Measurements from ENCODE around the gene GPR135. TPM values are rescaled to one million over a fixed set of nuclear protein-coding genes. Genes with fewer than 3 reads are reported as not detected.

Gene GPR135, protein sequence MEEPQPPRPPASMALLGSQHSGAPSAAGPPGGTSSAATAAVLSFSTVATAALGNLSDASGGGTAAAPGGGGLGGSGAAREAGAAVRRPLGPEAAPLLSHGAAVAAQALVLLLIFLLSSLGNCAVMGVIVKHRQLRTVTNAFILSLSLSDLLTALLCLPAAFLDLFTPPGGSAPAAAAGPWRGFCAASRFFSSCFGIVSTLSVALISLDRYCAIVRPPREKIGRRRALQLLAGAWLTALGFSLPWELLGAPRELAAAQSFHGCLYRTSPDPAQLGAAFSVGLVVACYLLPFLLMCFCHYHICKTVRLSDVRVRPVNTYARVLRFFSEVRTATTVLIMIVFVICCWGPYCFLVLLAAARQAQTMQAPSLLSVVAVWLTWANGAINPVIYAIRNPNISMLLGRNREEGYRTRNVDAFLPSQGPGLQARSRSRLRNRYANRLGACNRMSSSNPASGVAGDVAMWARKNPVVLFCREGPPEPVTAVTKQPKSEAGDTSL
- 3.4 TPM for total RNA-seq

DNA sequence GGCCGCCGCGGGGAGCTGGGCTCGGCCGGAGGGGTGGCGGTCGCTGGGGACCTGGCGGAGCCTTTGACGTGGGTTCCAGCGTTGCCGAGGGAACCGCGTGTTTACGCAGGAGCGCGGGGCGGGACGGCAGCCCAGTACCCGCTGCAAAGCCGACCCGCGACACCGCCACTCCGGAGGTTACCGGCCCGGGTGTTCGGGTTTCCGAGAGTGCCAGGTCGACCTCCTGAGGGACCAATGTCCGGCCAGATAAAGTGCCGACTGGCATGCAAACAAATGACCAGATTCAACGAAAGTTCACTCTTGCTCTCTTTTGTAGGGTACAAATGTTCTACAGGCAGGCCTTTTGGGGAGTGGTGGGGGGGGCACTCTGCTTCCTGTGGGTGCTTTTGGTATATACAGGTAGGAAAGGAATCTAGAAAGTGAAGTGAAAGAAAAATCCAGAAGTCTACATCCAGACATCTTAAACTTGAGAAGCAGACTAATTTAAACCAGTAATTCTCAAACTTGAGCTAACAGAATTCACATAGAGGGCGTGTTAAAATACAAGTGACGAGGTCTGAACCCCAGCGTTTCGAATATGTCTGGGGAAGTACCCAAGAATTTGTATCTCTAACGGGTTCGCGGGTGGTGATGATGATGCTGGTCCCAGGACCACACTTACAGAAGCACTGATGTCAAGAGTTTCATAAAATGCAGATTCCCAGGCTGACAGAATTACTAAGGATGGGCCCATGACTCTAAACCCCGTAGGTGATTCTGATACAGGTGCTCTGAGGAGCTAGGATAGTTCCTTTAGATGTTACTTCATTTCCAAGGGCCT lies at the start of gene GPR135:
Gene GPR135, minus strand, starts transcription at position 65 of the 820 bp plus-strand sequence. CDS start 154 bp downstream, outside the sequence.
- DNase-seq (ENCODE audit: low spot score), result peak; percentile 30

DNA sequence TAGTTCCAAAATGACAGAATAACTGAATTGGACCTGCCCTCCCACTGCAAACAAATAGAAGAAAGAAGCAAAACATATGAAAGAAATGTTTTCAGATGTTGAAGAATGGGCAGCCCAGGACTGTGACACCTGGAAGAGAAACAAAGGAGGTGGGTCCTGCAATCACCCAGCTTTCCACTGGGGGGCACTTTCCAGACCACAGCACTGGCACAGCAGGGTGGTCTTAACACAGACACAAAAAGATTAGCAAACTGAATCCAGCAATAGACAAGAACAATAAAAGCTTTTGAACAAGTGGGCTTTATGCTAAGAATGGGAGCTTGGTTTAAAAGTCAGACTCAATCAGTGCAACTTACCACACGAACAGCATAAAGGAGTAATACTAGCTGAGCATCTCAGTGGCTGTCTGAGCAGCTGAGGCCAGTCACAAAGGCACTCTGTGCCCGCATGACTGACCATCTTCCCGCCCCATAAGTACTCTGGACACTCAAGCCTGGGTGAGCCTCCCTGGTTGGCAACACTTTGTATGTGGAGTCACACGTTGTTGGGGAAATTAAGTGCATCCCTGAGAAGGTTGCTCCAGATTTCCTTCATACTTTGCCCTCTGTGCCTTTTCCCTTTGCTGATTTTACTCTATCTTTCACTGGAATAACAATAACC lies 46.9 kb upstream of the GPR135 start:
- no peak for DNase-seq (ENCODE audit: low spot score)

DNA sequence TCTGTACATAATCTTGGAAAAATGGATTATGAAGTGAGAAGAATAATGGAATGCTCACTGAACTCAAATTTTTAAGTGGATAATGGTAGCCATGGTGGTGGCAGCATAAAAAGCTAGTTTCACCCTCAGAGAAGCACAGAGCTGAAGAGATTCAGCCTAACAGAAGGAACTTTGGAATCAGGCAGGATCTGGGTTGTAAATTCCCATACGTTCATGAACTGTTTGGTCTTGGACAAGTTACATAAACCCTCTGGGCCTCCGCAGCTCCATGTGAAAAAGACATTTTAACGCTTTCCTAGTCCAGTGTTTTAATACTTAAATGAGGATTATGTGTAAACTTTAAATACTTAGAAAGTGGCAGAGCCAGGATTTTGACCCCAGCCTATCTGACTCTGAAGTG lies 45.8 kb upstream of the GPR135 start:
- DNase-seq (ENCODE audit: low spot score), result no peak

DNA sequence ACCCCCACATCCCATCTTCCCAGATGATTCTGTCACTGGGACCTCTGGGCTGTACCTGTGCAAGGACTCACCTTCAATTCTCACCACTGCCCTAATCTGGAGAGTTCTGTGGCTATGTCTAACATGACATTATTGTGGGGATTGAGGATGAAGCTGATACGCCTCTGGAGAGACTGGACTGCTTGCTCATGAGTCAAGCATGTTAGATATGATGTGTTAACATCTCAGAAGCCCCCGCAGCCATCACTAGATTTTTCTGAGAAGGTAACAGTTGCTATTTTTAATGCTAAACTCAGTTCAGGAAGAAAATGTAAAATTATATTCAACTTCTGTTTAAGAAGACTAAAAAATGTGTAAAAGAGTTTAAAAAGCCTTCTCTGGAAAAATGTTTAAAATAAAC lies 44.8 kb upstream of the GPR135 start:
- no peak for DNase-seq (ENCODE audit: low spot score)

DNA sequence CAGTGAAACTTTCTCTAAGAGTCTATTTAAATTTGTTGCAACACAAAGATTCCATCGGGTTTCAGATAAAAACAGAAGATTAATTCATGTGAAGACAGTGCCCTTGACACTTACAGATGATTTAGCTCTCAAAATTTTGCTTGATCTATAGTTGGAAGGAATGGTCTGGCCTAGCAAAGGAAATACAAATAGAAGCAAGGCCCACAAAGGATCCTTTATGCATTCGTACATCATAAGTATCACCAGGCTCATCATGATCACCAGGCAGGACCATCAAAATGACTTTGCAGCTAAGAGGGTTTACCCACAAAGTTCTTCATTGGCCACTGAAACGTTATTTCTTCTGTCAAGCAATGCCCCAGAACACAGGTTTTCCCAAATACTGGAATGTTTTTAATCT lies 43.9 kb upstream of the GPR135 start:
- no peak for DNase-seq (ENCODE audit: low spot score)

DNA sequence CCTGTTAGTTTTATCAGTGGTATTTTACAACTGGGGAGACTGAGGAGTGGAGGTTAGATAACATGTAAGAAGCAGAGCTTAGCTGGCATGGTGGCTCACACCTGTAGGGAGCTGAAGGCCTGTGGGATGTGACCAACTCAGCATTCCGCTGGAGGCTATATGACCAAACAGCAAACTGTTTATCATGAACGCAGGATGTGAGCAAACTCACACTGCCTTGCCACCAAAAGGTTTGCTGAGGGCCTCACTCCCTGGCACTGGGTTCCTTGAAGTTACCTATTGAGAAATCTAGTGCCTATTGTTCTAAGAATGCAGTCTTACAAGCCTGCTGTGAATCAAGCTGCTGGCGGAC lies 42.5 kb upstream of the GPR135 start:
- no peak for DNase-seq (ENCODE audit: low spot score)

DNA sequence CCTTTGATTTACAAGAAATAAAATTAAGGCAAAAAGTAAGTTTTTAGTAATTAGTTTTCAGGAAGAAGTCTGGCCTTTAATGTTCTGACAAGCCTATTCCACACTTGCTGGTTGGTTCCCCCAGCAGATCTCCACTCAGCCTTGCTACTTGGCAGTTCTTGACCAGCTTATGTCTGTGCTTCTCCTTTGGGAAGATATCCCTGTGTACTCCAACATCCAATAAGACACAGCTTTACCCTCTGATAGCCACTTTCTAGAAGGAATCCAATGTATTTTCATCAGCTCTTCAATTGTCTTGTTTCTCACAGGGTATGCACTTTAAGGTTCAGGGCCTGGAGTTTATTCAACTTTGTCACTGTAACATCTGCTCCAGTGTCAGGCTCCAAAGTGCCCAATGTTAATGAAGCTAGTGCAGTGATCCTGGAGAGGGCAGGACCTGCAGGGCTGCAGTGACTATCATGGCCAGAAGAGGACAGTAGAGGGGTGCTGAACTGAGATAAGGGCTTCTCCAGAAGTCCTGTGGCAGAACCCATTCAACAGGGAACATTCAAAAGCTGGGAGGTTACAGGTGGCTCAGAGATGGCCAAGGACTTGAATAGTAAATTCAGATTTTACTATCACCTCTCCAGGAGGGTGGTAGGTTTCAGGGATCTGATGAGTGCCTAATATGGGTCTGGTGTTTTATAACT lies 42.0 kb upstream of the GPR135 start:
- peak; percentile 61 for DNase-seq (ENCODE audit: low spot score)

DNA sequence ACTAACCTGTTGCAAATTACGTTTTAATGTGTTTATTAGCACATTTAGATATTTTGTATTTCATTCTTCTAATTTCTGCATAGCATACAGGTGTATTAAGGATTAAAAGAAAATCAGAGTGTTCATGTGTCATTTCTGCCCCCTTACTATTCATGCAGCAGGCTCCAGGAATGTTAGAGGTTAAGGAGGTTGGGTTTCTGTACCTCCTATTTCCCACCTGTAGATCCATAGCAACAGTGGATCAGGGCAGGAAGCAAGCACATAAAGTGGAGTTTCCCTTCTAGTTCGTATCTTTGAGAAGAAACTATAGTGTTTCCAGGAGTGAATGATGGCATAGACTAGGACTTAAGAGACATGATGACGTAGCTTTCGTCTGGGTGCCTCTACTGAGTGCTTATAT lies 38.1 kb upstream of the GPR135 start:
- no peak for DNase-seq (ENCODE audit: low spot score)

DNA sequence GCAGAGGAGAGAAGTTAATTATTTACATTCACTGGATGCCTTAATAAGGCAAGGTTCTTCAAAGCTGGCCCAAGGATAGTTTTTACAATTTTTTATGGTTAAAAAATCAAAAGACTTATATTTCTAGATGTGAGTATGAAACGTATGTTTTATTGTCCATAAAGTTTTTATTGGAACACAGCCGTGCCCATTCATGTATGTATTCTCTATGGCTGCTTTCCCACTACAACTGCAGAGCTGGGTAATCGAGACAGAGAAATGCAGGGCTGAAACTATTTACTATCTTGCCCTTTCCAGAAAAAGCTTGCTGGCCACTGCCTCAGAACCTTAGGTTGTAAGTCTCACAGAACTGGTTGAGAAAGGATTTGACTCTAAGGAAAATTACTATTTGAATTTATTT lies 35.6 kb upstream of the GPR135 start:
- no peak for DNase-seq (ENCODE audit: low spot score)

DNA sequence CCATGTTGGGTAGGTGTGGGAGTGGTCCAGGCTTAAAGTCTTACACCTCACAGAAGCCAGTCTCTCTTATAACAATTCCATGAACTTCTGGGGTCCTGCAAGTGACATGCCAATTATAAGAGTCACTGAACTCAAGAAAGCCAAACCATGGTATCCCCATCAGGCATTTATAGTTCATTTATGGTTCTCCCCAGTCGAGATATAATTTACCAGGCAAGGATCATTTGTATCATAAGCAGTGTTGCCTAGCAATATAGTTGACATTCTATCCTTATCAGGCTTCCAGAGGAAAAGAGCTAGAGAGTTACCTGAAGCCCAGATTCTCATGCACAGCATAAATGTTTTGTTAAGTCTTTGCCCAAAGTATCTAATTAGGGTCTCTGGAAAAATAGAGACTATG lies 27.2 kb upstream of the GPR135 start:
- DNase-seq (ENCODE audit: low spot score), result no peak

DNA sequence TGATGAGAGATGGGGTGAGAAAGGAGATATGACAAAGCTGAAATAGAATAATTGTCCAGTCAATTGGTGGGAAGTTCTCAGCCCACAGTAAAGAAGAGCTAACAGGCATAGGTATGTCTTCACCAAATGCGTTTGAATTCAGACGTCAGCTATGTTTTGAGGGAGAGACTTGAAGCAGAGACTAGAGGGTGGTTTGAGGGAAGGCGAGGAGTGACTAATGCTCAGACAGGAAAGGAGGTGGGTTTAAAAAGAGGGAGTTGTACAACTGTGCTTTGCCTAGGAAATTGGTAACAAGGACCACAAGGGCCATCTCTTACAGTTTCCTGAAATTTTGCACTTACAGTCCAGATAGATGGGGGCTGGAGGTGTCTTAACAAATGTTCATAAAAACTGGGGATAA lies 25.6 kb upstream of the GPR135 start:
- DNase-seq (ENCODE audit: low spot score), result no peak

DNA sequence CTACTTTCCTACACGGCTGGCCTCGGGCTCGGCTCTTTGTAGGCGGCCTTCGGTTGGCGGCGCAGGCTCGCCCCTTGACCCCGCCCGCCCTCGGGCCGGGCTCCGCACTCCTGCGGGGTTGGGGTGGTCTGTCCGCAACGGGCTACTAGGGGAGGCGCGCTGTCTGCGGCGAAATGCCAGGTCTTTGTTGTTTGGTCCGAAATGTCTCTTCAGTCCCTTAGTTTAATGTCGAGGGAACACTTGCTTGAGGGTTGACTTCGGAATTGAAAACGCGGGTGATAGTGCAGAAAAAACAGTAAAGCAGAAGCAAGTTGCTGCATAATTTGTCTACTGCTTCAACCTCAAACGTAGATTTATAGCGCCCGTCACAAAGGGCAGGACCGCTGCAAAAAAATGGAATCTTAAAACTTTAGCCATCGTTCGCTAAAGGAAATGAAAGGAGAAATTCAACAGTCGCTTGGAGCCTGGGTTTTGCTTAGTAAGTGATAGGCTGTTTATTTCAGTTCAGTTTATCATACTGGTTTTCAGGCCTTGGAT lies 19.5 kb upstream of the GPR135 start:
- no peak for DNase-seq (ENCODE audit: low spot score)

DNA sequence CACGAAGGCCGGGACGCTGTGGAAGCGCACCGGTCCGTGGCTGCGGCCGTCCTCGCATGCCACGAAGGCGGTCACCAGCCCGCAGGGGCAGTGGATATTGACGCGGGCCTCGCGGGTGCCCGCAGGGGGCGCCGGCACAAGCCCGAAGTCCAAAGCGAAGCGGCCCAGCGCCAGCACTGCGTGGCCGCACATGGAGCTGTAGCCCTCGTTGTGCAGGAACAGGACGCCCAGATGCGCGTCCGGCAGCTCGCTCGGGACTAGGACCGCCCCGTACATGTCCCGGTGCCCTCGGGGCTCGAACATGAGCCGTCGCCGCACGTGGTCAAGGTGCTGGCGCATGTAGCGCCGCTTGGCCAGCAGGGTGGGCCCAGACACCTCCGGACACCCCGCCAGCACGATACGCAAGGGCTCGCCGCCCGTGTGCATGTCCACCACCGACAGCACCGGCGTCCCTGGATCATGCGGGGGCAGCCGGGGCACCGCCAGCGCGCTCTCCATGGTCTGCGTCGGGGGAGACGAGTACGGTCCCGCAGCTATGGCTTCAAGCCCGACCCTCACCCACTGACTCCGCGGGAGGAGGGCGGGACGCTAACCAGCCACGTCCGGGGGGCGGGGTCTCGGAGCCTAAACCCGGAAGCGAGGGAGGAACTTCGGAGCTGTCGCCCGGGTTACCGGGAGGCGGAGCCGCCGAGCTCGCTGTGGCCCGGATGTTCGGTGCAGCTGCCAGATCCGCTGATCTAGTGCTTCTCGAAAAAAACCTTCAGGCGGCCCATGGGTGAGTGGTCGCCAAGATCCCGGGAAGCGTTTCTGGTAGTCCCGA lies 18.8 kb upstream of the GPR135 start, which contains the start of the genes JKAMP and L3HYPDH:
Gene JKAMP, plus strand, starts transcription at position 699 of the 820 bp plus-strand sequence. Its CDS starts 73 bp downstream, at position 772.
Gene L3HYPDH, minus strand, starts transcription at position 590 of the 820 bp plus-strand sequence. Its CDS starts 92 bp downstream, at position 498.
- DNase-seq (ENCODE audit: low spot score), result peak; percentile 96

DNA sequence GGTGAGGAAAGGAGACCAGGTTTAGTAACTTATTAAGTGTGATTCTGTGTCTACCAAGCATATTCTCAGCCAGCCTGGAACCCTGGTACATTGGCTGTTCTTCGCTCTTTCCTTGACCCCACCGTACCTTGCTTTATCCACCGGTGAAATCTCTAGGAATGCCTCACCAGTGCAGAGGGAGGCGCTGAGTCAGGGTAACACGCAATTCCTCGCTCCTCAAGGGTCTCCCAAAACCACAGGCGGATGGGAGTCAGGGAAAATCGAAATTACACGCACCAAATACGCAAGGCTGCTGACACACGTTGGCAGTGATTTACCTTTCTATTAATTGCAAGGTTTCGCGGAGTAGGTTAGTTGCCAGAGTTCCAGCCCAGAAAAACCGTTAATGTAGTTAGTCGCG lies 18.2 kb upstream of the GPR135 start:
- DNase-seq (ENCODE audit: low spot score), result no peak

DNA sequence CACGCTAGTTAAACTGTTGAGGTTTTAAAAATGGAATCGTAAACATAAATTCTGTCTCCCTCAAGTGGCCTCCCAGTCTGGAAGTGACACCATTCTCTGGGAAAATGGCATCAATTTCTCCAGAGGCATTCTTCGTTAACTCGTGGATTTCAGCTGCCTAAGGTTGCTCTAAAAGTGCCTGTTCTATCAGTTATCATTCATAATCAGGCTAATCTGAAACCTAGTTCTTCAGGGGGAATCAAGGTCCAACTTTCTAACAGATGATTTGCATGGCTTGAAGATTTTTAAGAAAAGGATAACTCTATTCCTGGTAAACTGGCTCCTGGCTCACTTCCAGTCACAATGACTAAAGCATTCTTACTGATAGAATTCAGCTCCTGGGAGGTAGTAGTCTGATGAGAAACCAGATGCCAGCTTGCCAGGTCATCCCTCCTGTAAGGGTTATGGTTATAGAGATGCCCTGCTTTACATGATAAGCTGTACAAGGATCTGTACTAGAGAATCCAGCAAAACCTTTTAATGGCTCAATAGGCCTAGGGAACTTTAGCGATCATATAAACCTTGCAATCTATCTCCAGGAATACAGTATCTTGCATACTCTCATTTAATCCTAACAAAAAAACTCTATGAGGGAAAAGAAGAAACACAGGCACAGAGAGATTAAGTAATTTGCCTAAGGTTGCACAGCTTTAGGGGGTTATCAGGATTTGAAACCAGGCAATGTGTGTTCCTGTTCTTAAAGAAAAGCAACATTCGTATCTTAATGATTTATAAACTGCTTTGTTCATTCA lies 17.6 kb upstream of the GPR135 start:
- DNase-seq (ENCODE audit: low spot score), result peak; percentile 55

DNA sequence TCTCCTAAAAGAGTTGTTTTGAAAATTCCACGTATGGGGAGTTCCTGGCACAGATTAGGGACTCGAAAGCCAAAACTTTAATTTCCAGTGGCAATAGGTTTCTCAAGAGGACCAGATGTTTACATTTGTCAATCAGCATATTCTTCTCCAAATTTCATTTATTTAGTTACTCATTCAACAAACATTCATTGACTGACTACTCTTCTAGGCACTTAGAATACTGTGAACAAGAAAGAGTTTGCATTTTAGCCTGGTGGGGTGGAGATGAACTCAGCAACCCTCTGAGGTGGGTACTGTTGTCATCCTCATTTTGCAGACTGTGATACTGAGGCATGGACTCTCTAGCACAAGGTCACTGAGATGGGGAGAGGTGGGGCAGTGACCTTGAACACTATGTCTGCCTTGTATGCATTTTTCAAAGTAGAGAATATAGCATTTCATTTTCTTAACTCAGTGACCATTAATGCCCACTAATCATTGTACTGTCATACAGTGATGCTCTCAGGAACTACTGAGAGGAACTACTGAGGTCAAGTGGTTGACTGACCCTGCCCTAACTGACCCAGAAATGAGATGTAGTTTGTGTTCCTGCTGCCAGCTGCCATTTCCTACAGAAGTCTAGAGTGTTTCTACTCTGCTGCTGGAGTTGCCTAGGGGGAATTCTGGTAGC lies 16.8 kb upstream of the GPR135 start:
- no peak for DNase-seq (ENCODE audit: low spot score)

DNA sequence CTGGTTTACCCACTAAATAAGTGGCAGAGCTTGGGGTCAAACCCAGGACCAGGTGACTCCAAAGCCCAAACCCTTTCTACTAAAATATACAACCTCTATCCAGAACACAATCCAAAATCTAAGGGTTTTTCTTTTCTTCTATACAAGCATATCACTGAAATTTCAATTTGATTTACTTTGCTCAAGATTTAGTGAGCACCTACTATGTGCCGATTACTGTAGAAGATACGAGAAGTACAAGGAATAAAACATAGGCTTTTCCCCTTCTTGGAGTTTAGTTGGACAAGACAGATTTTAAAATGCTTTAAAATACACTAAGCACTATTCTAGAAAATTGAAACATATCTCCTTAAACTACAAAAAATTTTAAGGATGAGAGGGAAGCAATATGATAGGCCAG lies 16.2 kb upstream of the GPR135 start:
- no peak for DNase-seq (ENCODE audit: low spot score)

DNA sequence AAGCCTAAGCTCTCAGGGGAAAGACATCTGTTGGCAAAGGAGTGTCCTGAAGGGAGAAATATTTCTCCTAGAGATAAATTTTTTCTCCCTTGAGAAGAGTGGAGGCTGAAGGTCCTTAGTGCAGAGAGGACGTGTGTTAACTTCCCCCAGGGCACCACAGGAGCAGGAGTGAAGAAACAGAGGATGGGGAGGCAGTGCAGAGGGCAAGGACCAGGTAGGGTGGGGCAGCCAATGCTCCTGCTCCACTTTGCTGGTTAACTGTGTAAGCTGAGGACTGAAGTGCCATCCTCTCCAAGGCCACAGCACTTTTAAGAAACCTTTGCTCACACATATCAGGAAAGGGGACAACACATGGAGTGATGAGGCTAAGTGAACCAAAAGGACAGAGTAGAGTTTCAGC lies 15.0 kb upstream of the GPR135 start:
- no peak for DNase-seq (ENCODE audit: low spot score)

DNA sequence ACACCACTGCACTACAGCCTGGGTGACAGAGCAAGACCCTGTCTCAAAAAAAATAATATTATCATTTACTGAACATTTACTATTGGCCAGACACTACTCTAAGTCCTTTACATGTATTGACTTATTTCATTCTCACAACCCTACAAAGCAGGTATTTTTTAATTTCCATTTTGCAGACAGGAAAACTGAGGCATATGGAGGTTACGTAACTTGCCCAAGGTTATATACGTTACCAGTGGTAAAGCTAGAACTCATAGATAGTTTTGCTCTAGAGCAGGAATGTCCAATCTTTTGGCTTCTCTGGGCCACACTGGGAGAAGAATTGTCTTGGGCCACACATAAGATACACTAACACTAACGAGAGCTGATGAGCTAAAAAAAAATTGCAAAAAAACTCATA lies 13.4 kb upstream of the GPR135 start:
- DNase-seq (ENCODE audit: low spot score), result no peak
